Osteoblast (primary cell): Measurements from ENCODE around the gene DUOX1. TPM values are rescaled to one million over a fixed set of nuclear protein-coding genes. Genes with fewer than 3 reads are reported as not detected.

Source experiments
- DNase-seq: peaks from one replicate; pipeline ENCODE4 v3.0.0; 2011; ENCODE audit warnings: low spot score, mixed read lengths; ENCODE audit not compliant: insufficient read length; ENCODE audit errors: missing footprints
- H2AFZ ChIP-seq: 2 replicates; pipeline ENCODE4 v1.6.0; 2011; ENCODE audit warnings: mild to moderate bottlenecking, low read length
- H3K27ac ChIP-seq: 2 replicates; pipeline ENCODE4 v1.5.1; 2011; ENCODE audit warnings: mild to moderate bottlenecking, low read depth, low read length, moderate library complexity
- H3K27me3 ChIP-seq: 2 replicates; pipeline ENCODE4 v1.6.0; 2012; ENCODE audit warnings: mild to moderate bottlenecking, control low read depth, inconsistent platforms, low read length, moderate library complexity; ENCODE audit not compliant: insufficient read depth
- H3K36me3 ChIP-seq: 2 replicates; pipeline ENCODE4 v1.5.1; 2011; ENCODE audit warnings: mild to moderate bottlenecking, low read length, control low read depth, moderate library complexity; ENCODE audit not compliant: insufficient read depth
- H3K4me1 ChIP-seq: 2 replicates; pipeline ENCODE4 v1.5.1; 2011; ENCODE audit warnings: mild to moderate bottlenecking, low read length, control low read depth, moderate library complexity; ENCODE audit not compliant: insufficient read depth
- H3K4me2 ChIP-seq: 2 replicates; pipeline ENCODE4 v1.6.0; 2011; ENCODE audit warnings: mild to moderate bottlenecking, low read length; ENCODE audit not compliant: insufficient read depth
- H3K4me3 ChIP-seq: fragments of 200-600 bp; sonication (generic); 3 replicates; pipeline ENCODE4 v1.5.1; 2012; ENCODE audit warnings: mild to moderate bottlenecking, low read length, inconsistent platforms; ENCODE audit not compliant: insufficient read depth
- H3K79me2 ChIP-seq: 2 replicates; pipeline ENCODE4 v1.6.0; 2012; ENCODE audit warnings: mild to moderate bottlenecking, low read length, control low read depth, inconsistent platforms; ENCODE audit not compliant: insufficient read depth
- H3K9me3 ChIP-seq: 2 replicates; pipeline ENCODE4 v1.5.1; 2011; ENCODE audit warnings: low read depth, low read length, control low read depth
- H4K20me1 ChIP-seq: 2 replicates; pipeline ENCODE4 v1.6.0; 2012; ENCODE audit warnings: mild to moderate bottlenecking, low read length, control low read depth; ENCODE audit not compliant: insufficient read depth
- CTCF ChIP-seq: IDR thresholded peaks from 2 replicates; pipeline ENCODE4 v1.5.1; 2011; ENCODE audit warnings: mild to moderate bottlenecking, low read depth, low read length, moderate library complexity; ENCODE audit errors: extremely low read depth
- total RNA-seq: library from RNA; depleted of rRNA; stranded (reverse); fragments of >200 nt; gene quantifications from 2 replicates; pipeline ENCODE4 v1.2.3, GENCODE V29; 2012

Gene DUOX1
- total RNA-seq, 1 donor, result under 0.01 TPM

GRCh38 chr15:45091576-45091975, 38.2 kb upstream of the DUOX1 start:
- no peak for TF ChIP-seq CTCF
- Histone ChIP-seq H3K27me3 (peaks cover 25% of the 10 kb centered on the region), H3K4me3 (no peak overlapping the region), H2AFZ (peak overlapping the region; percentile 23), H3K9me3 (no peaks in the 10 kb centered on the region), H3K79me2 (no peaks in the 10 kb centered on the region), H3K4me2 (peak overlapping the region; percentile 65), H3K27ac (peak overlapping the region; percentile 18), H3K4me1 (peaks cover 23% of the 10 kb centered on the region), H3K36me3 (no peaks in the 10 kb centered on the region), H4K20me1 (no peaks in the 10 kb centered on the region)
- DNase-seq, result peak; percentile 9

- H3K79me2 ChIP-seq, result no peaks in the 10 kb centered on the region
- TF ChIP-seq CTCF, result no peak
- H3K36me3 ChIP-seq, result no peaks in the 10 kb centered on the region
- H2AFZ ChIP-seq, result no peak overlapping the region
- peaks cover 23% of the 10 kb centered on the region for H3K4me1 ChIP-seq
- no peaks in the 10 kb centered on the region for H4K20me1 ChIP-seq
- no peaks in the 10 kb centered on the region for H3K9me3 ChIP-seq
- peaks cover 23% of the 10 kb centered on the region for H3K27me3 ChIP-seq
- H3K4me2 ChIP-seq, result no peak overlapping the region
- DNase-seq, result no peak
- no peak overlapping the region for H3K4me3 ChIP-seq
- no peak overlapping the region for H3K27ac ChIP-seq
Measured at GRCh38 chr15:45093013-45093412, 36.8 kb upstream of the DUOX1 start.

- Histone ChIP-seq H3K9me3 (no peaks in the 10 kb centered on the region), H2AFZ (no peak overlapping the region), H3K27me3 (peaks cover 23% of the 10 kb centered on the region), H3K4me3 (no peak overlapping the region), H3K4me2 (no peak overlapping the region), H4K20me1 (no peaks in the 10 kb centered on the region), H3K27ac (no peak overlapping the region), H3K4me1 (peaks cover 19% of the 10 kb centered on the region), H3K36me3 (no peaks in the 10 kb centered on the region), H3K79me2 (no peaks in the 10 kb centered on the region)
- DNase-seq, result peak; percentile 46
- TF ChIP-seq CTCF, result no peak
Measured at GRCh38 chr15:45093622-45094357, 36.0 kb upstream of the DUOX1 start.

GRCh38 chr15:45094358-45094730, 35.5 kb upstream of the DUOX1 start:
- no peak for TF ChIP-seq CTCF
- Histone ChIP-seq H4K20me1 (no peaks in the 10 kb centered on the region), H3K36me3 (no peaks in the 10 kb centered on the region), H3K4me3 (no peak overlapping the region), H3K27ac (no peak overlapping the region), H3K9me3 (no peaks in the 10 kb centered on the region), H3K27me3 (peaks cover 23% of the 10 kb centered on the region), H2AFZ (no peak overlapping the region), H3K4me1 (peaks cover 14% of the 10 kb centered on the region), H3K4me2 (no peak overlapping the region), H3K79me2 (no peaks in the 10 kb centered on the region)
- DNase-seq, result peak; percentile 59
